ENCODE data around the gene PDSS2. TPM values are rescaled to one million over a fixed set of nuclear protein-coding genes. Genes with fewer than 3 reads are reported as not detected.

The PDSS2 gene
- total and polyA plus RNA-seq, 10 donors = 4.3 to 16.6 (median 11.7) TPM

DNA sequence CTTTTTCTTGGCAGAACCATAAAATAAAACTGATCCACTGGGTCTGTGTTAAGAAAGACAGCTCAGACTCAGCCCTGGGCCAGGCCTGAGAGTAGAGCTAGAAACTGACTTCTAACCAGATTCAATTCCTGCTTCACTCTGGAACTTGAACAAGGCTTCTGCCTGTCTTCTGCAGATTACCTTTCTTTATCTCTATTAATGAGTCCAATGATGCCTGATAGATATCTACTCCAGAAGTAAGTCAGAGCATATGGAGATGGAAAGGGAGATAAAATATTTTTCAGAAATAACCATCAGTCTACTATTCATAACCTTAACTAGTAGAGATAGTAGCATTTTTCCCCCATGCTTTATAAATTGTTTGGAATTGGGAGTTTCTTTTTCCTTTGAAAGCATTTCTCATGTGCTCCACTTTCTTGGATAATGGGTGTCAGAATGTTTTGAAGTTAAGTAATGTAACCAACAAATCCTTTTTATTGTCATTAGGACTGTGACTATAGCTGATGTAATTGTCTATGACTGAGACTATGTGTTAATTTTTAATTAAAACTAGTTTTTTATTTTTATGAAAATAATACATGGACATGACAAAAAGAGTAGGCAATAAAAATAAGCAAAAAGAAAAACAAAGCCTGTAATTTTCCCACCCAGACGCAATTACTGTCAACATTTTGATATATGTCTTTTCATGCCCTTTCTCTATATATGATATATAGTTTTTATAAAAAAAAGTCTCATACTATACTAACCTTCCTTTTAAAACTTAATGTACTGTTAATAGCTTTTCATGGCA is 37.7 kb upstream of the PDSS2 start:
- TF ChIP-seq POLR2AphosphoS5 (IDR thresholded peaks at IDR 0.05) = no peak
- no peak for TF ChIP-seq CTCF (IDR thresholded peaks at IDR 0.05 in 8 of 11, conservative IDR thresholded peaks at IDR 0.05 in 3 of 11)
- no peak for TF ChIP-seq POLR2A (IDR thresholded peaks at IDR 0.05)
- Histone ChIP-seq H3K4me3 (no peak overlapping the region), H3K27me3 (replicated peaks in 1 of 7) (peaks cover 0 to 18% (median 5%) of the 10 kb centered on the region in 7 donors), H3K27ac (no peak overlapping the region), H3K36me3 (no peaks in the 10 kb centered on the region), H3K4me1 (peaks cover 0 to 38% (median 9%) of the 10 kb centered on the region in 6 donors), H3K9me3 (no peaks in the 10 kb centered on the region)
- 91 to 100% (median 94%) methylated on average over 1 of the region's 1 CpG for WGBS, 5 donors
- intact Hi-C loops (cut with DNase I; ENCODE audit: low total_unique reads) = no loop called here
- no peak for DNase-seq

DNA sequence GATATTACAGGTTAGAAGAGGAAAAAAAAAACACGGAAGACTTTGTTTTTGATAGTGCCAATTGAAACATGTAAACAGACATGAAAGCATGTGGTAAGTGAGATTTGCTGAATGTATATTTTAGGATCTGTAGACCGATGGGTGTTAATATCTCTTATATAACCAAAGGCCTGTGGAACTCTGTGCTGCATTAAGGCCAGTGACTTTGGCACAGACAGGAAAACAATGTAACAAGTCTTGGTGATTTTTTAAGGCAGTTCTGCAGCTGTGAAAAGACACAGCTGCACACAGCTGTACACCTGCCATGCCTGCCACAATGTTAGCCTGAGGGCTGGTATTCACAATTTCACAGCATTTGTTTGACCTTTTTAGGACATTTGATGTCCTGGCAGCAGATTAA is 36.6 kb upstream of the PDSS2 start:
- DNase-seq = no peak
- Histone ChIP-seq H3K36me3 (no peaks in the 10 kb centered on the region), H3K4me1 (peaks cover 0 to 49% (median 19%) of the 10 kb centered on the region in 6 donors), H3K27me3 (replicated peaks in 1 of 7) (peaks cover 0 to 29% (median 17%) of the 10 kb centered on the region in 7 donors), H3K27ac (peak overlapping the region in 3 of 8 donors; percentile 34 to 56 (median 55)), H3K9me3 (no peaks in the 10 kb centered on the region), H3K4me3 (no peak overlapping the region)
- intact Hi-C loops (cut with DNase I; ENCODE audit: low total_unique reads) = no loop called here
- no peak for TF ChIP-seq CTCF (IDR thresholded peaks at IDR 0.05 in 8 of 11, conservative IDR thresholded peaks at IDR 0.05 in 3 of 11)
- TF ChIP-seq POLR2A (IDR thresholded peaks at IDR 0.05) = no peak
- no peak for TF ChIP-seq POLR2AphosphoS5 (IDR thresholded peaks at IDR 0.05)
- WGBS, 5 donors = 71 to 84% (median 79%) methylated on average over 2 of the region's 2 CpGs

GRCh38 chr6:107495196-107495643 is 35.9 kb upstream of the PDSS2 start:
- intact Hi-C loops (cut with DNase I; ENCODE audit: low total_unique reads) = no loop called here
- peak overlapping the region in 4 of 8 donors; percentile 34 to 56 (median 47) for H3K27ac ChIP-seq
- H3K27me3 ChIP-seq (replicated peaks in 1 of 7) = peaks cover 0 to 37% (median 21%) of the 10 kb centered on the region in 7 donors
- H3K4me3 ChIP-seq = no peak overlapping the region
- WGBS, 5 donors = 7 to 24% (median 9%) methylated on average over 7 of the region's 7 CpGs
- H3K9me3 ChIP-seq = no peaks in the 10 kb centered on the region
- TF ChIP-seq POLR2A (IDR thresholded peaks at IDR 0.05) (no peak), POLR2AphosphoS5 (IDR thresholded peaks at IDR 0.05) (no peak), CTCF (IDR thresholded peaks at IDR 0.05 in 8 of 11, conservative IDR thresholded peaks at IDR 0.05 in 3 of 11) (no peak)
- H3K4me1 ChIP-seq = peaks cover 0 to 57% (median 26%) of the 10 kb centered on the region in 6 donors
- H3K36me3 ChIP-seq = no peaks in the 10 kb centered on the region
- DNase-seq = no peak
